ENCODE measurements around the gene JADE3.

GRCh38 chrX:47059142-47059874, 147.1 kb downstream of the JADE3 start:
- TF ChIP-seq EZH2 (IDR thresholded peaks at IDR 0.05; ENCODE audit: insufficient read depth, poor library complexity, severe bottlenecking) (no peak), EZH2phosphoT487 (IDR thresholded peaks at IDR 0.05; ENCODE audit: insufficient read depth, low read depth) (no peak)

Measured in GM23248 (cell line).